OCI-LY1 (cell line): Measurements from ENCODE around the gene SERTAD4.
"Not testable (repeated sequence)": the region's sequence is repeated elsewhere in the genome, so short reads cannot be mapped to it uniquely, and the experiment has no call there.

ENCODE experiments used
- CTCF ChIP-seq: fragments of 200-600 bp; sonication (generic), shearing (Covaris generic); IDR thresholded peaks from 2 replicates; pipeline ENCODE4 v1.5.1; 2017; ENCODE audit warnings: mild to moderate bottlenecking, antibody characterized with exemption, low read length, moderate library complexity, mixed read lengths
- EZH2 ChIP-seq: fragments of 200-600 bp; sonication (generic), shearing (Covaris generic); IDR thresholded peaks from 2 replicates; pipeline ENCODE4 v1.8.0; 2017; ENCODE audit warnings: borderline replicate concordance, mixed run types, mild to moderate bottlenecking, antibody characterized with exemption, low read length, moderate library complexity, mixed read lengths

- TF ChIP-seq CTCF, EZH2: not testable (repeated sequence)
Observed at GRCh38 chr1:210187849-210188606, 44.6 kb upstream of the SERTAD4 start.
